ENCODE measurements around the gene DCUN1D1.

DNA sequence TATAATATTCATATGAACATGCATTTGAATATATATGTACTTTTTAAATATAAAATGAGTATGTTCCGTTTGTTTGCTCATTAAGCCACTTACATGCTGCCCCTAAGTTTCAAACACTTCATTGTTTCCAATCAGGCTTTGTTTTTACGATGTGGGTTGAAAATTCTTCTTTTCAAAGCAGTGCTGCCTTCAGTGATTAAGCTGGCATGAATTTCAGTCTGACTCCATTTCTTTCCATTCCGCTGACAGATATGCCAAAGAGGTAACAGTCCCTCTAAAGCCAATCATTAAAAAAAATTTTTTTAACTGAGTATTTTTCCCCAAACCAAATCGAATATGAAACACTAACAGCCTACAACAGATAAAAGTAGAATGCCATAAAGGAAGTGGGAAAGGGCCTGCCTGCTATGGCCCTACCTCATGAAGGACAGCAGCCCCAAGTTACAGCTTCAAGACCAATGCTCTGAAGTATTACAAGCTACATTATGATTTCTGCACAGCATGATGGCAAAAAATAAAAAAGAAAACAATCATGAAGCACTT lies 40.0 kb downstream of the DCUN1D1 start:
- no peak for TF ChIP-seq POLR2A (IDR thresholded peaks at IDR 0.05)
- TF ChIP-seq, protein P1, sequence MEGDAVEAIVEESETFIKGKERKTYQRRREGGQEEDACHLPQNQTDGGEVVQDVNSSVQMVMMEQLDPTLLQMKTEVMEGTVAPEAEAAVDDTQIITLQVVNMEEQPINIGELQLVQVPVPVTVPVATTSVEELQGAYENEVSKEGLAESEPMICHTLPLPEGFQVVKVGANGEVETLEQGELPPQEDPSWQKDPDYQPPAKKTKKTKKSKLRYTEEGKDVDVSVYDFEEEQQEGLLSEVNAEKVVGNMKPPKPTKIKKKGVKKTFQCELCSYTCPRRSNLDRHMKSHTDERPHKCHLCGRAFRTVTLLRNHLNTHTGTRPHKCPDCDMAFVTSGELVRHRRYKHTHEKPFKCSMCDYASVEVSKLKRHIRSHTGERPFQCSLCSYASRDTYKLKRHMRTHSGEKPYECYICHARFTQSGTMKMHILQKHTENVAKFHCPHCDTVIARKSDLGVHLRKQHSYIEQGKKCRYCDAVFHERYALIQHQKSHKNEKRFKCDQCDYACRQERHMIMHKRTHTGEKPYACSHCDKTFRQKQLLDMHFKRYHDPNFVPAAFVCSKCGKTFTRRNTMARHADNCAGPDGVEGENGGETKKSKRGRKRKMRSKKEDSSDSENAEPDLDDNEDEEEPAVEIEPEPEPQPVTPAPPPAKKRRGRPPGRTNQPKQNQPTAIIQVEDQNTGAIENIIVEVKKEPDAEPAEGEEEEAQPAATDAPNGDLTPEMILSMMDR (IDR thresholded peaks at IDR 0.05) = no peak
